Activated CD8-positive, alpha-beta T cell treated with anti-CD3 and anti-CD28 coated beads for 36 hours (primary cell): ENCODE results near the gene DLG2. TPM values are rescaled to one million over a fixed set of nuclear protein-coding genes. Genes with fewer than 3 reads are reported as not detected.

Source experiments
- ATAC-seq: fragments of 200-7000 bp; cut with Tn5 transposase; one replicate; pipeline ENCODE4 v1.10.0; 2021; ENCODE audit warnings: mild to moderate bottlenecking, moderate library complexity
- CTCF ChIA-PET: fragments of 350-600 bp; sonication (Branson Sonifier 250); formaldehyde crosslinking; loops from one replicate; lab custom pipeline; 2021; ENCODE audit warnings: antibody characterized with exemption; lab: Charles Lee
- POLR2A ChIA-PET: fragments of 350-600 bp; sonication (Branson Sonifier 250); formaldehyde crosslinking; loops from one replicate; lab custom pipeline; 2021; ENCODE audit warnings: antibody characterized with exemption; lab: Charles Lee
- DNase-seq: peaks from one replicate; pipeline ENCODE4 v3.0.0-alpha.2; 2020
- H3K27ac Mint-ChIP-seq: one replicate; pipeline ENCODE4 v1.8.0; 2021; ENCODE audit warnings: mild to moderate bottlenecking, mixed read lengths
- H3K27me3 Mint-ChIP-seq: one replicate; pipeline ENCODE4 v1.8.0; 2021; ENCODE audit warnings: mixed read lengths
- H3K36me3 Mint-ChIP-seq: one replicate; pipeline ENCODE4 v1.8.0; 2021; ENCODE audit warnings: low read depth, mixed read lengths
- H3K4me1 Mint-ChIP-seq: one replicate; pipeline ENCODE4 v1.8.0; 2021; ENCODE audit warnings: low read depth, mixed read lengths
- H3K4me3 Mint-ChIP-seq: one replicate; pipeline ENCODE4 v1.8.0; 2021; ENCODE audit warnings: mild to moderate bottlenecking, moderate library complexity, mixed read lengths
- H3K9me3 Mint-ChIP-seq: one replicate; pipeline ENCODE4 v1.8.0; 2021; ENCODE audit warnings: mixed read lengths
- intact Hi-C: fragments of 100-400 bp; cut with micrococcal nuclease; formaldehyde crosslinking; loops from one replicate; pipeline ENCODE4 v1.10.0; 2022
- total RNA-seq, 2 experiments: library from RNA; stranded (reverse); gene quantifications; one replicate each; pipeline ENCODE4 v1.2.3, GENCODE V29; 2021
- TF ChIP-seq, protein P1 (sequence below): fragments of 200-600 bp; IDR thresholded peaks from one replicate; pipeline ENCODE4 v1.8.0; 2022; ENCODE audit warnings: antibody characterized with exemption, mild to moderate bottlenecking

The DLG2 gene
- total RNA-seq, 2 experiments from 2014 or later: 2.2 to 2.6 TPM

DNA sequence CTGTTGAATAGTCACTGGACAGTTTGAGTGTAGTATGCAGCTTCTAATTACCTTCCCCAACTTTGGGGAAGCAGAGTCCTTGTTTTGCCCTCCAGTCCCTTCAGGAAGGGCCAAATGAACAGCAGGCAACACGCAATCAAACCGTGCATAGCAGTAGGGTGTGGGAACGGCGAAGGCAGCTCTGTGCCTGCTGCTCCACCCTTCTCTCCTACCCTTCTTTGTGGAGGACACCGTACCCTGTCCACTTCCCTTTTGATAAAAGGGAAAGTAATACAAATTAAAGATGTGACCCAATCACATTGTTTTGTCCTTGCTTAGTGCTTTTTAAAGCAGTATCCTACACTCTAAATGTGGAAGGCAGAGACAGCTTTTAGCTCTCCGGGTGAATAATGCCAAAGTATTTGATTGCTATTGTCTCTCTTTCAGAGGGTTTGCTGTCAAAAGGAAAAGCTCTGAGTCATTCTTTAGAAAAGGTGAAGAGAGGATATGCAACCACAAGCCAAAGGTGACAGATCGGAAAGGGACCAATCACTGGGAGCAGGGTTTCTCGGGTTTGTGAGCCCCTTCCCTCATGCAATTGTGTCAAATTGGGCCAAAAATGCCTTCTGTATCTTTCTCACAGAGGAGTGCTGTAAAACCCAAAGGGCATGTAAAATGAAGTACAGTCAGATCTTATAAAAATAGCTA, 1933.7 kb downstream of the DLG2 start:
- Mint-ChIP-seq H3K27me3 (peaks cover 2% of the 10 kb centered on the region), H3K4me1 (no peaks in the 10 kb centered on the region), H3K4me3 (no peak overlapping the region), H3K27ac (no peak overlapping the region), H3K36me3 (no peaks in the 10 kb centered on the region), H3K9me3 (no peaks in the 10 kb centered on the region)
- TF ChIP-seq, protein P1, sequence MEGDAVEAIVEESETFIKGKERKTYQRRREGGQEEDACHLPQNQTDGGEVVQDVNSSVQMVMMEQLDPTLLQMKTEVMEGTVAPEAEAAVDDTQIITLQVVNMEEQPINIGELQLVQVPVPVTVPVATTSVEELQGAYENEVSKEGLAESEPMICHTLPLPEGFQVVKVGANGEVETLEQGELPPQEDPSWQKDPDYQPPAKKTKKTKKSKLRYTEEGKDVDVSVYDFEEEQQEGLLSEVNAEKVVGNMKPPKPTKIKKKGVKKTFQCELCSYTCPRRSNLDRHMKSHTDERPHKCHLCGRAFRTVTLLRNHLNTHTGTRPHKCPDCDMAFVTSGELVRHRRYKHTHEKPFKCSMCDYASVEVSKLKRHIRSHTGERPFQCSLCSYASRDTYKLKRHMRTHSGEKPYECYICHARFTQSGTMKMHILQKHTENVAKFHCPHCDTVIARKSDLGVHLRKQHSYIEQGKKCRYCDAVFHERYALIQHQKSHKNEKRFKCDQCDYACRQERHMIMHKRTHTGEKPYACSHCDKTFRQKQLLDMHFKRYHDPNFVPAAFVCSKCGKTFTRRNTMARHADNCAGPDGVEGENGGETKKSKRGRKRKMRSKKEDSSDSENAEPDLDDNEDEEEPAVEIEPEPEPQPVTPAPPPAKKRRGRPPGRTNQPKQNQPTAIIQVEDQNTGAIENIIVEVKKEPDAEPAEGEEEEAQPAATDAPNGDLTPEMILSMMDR: no peak
- DNase-seq (no peak), ATAC-seq (no peak)
- intact Hi-C loops: no loop called here
- POLR2A ChIA-PET: no interaction called here
- CTCF ChIA-PET: interaction anchor here (1.6 kb wide), 1 partner anchor 826 kb away, joined by 3 read pairs; no protein-coding TSS in a partner anchor

DNA sequence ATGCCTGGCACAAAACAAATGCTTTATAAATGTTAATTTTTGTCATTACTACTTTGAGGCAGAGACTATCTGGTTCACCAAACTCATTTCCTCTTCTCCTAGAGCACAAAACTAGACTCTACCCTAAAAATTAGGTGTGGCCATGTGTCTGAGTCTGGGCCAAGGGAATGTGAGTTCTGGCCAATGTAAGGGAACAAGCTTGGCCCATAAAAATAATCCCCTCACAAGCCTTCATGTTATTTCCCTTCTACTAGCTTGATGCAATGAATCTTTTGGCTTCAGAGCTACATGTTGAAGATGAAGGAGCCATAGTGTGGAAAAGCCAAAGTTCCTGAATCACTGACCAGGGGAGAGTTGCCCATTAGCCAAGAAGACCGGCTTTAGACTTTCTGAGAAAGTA, 1934.5 kb downstream of the DLG2 start:
- DNase-seq (no peak), ATAC-seq (no peak)
- intact Hi-C loops: no loop called here
- TF ChIP-seq, protein P1: no peak
- H3K27ac Mint-ChIP-seq: no peak overlapping the region
- no peak overlapping the region for H3K4me3 Mint-ChIP-seq
- no peaks in the 10 kb centered on the region for H3K9me3 Mint-ChIP-seq
- H3K27me3 Mint-ChIP-seq: peaks cover 2% of the 10 kb centered on the region
- no peaks in the 10 kb centered on the region for H3K36me3 Mint-ChIP-seq
- ChIA-PET CTCF (no interaction called here), POLR2A (no interaction called here)
- H3K4me1 Mint-ChIP-seq: no peaks in the 10 kb centered on the region

DNA sequence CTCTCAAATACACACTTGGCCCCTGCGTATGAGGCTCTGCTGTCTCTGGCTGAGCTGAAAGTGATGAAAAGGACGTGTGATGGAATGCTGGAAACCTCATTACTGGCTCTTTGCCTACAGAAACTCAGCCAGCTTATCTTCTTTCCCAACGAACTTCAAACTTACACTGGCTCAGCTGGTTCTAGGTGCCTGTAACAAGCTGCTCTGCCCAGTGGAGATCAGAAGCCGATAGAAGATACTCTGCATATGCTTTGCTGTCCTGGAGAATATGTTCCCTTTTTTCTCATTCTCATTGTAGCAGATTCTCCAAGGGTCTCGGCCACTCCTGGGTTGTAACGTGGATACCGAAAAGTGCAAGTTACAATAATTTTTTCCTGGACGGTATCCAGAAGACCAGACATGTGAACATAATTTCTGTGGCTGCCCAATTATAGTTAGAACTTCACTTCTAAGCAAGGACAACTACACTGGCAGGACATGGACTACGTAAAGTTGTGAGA, 1935.6 kb downstream of the DLG2 start:
- H3K9me3 Mint-ChIP-seq: no peaks in the 10 kb centered on the region
- ChIA-PET POLR2A (no interaction called here), CTCF (no interaction called here)
- intact Hi-C loops: no loop called here
- no peak for ATAC-seq
- H3K4me3 Mint-ChIP-seq: no peak overlapping the region
- no peaks in the 10 kb centered on the region for H3K36me3 Mint-ChIP-seq
- no peak for DNase-seq
- TF ChIP-seq, protein P1: no peak
- H3K27me3 Mint-ChIP-seq: peaks cover 2% of the 10 kb centered on the region
- H3K27ac Mint-ChIP-seq: no peak overlapping the region
- no peaks in the 10 kb centered on the region for H3K4me1 Mint-ChIP-seq

DNA sequence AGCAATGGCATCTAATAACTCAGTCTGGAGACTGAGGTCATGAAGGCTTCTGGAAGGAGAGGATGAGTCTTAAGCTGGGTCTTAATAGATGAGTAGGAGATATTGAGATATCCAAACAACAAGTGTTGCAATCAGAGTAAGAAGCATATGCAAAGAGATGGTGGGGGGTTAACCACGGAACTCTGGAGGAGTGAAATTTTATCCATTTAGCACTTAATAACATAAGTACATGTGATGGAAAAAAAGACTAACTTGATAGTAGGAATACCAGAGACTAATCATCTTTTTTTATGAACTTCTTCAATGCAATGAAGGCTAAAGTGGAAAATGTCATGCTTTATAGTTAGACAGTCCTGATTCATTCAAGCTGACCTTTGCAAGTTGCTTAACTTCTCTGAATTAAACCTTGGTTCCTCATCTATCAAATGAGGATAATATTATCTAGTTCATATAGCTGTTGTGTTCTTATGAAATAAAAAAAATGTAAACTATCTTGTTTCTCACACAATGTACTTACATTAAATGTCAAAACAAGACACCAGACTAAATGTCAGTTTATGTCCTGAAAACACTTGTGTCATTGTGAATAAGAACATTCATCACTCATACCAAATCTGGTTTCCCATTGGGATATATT, 1937.9 kb downstream of the DLG2 start:
- DNase-seq: no peak
- ATAC-seq: no peak
- H3K4me3 Mint-ChIP-seq: no peak overlapping the region
- no peaks in the 10 kb centered on the region for H3K36me3 Mint-ChIP-seq
- H3K27me3 Mint-ChIP-seq: no peaks in the 10 kb centered on the region
- ChIA-PET POLR2A (no interaction called here), CTCF (interaction anchor here (0.6 kb wide), 1 partner anchor 14 kb away, joined by 3 read pairs; no protein-coding TSS in a partner anchor)
- intact Hi-C loops: no loop called here
- H3K4me1 Mint-ChIP-seq: no peaks in the 10 kb centered on the region
- no peaks in the 10 kb centered on the region for H3K9me3 Mint-ChIP-seq
- no peak overlapping the region for H3K27ac Mint-ChIP-seq
- TF ChIP-seq, protein P1: no peak

DNA sequence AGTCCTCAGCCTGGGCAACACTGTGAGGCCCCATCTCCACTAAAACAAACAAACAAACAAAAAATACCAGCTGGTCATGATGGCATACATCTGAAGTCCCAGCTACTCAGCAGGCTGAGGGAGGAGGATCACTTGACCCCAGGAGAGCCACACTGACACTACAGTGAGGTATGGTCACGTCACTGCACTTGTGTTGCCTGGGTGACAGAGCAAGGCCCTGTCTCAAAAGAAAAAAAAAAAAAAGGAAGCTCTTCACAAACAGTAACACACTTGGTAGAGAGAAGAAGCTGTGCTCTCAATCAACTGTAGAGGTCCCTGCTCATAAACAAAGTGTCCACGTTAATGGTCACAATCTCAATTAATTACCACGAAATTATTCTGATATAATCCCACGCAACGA, 1939.4 kb downstream of the DLG2 start:
- Mint-ChIP-seq H3K4me1 (no peaks in the 10 kb centered on the region), H3K27ac (no peak overlapping the region), H3K4me3 (no peak overlapping the region), H3K9me3 (no peaks in the 10 kb centered on the region), H3K36me3 (no peaks in the 10 kb centered on the region), H3K27me3 (no peaks in the 10 kb centered on the region)
- TF ChIP-seq, protein P1: no peak
- POLR2A ChIA-PET: no interaction called here
- ATAC-seq: no peak
- CTCF ChIA-PET: no interaction called here
- DNase-seq: no peak
- intact Hi-C loops: no loop called here
